NCI-H345 treated with DMSO at 0.1 percent for 48 hours (cell line): Measurements from ENCODE around the gene ENO1.
A peak's percentile ranks its signal among the peaks of the same experiment; 100 is the strongest.
"Not testable (repeated sequence)": the region's sequence is repeated elsewhere in the genome, so short reads cannot be mapped to it uniquely, and the experiment has no call there.

ENCODE experiments used
- DNase-seq: peaks from one replicate; lab custom pipeline; 2025; ENCODE audit not compliant: unreplicated experiment; lab: John Stamatoyannopoulos, UW

ENO1 gene

DNA sequence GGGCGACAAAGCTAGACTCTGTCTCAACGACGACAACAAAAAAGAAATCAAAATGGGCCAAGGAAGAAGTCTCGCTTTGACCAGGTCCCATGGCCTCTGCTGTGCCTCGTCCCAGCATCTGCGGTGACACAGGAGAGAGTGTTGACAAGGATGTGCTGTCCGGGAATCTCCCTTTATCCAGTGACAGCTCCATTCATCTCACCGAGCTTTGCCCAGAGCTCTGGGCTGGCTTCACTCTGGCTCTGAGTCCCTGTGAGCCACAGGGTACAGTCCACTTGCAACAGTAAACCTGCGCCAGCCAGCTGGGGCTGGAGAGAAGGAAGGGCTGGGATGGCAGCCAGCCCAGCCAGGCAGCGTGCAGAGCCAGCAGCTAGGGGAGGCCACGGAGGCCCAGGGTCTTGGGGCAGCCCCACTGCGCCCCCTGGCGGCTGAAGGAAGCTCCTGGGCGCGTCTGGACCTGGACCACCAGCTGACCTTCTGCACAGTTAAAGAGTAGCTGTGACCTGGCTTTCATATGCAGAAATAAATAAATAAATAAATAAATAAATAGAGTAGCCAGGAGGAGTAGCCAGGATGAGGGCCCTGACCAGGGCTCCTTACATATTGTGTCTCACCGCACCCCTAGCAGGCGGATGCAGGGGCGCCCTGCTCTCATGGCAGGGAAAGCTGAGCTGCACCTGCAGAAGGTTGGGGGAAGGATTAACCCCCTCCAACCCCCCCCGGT, 29.7 kb downstream of the ENO1 start:
- DNase-seq, result peak; percentile 86

DNA sequence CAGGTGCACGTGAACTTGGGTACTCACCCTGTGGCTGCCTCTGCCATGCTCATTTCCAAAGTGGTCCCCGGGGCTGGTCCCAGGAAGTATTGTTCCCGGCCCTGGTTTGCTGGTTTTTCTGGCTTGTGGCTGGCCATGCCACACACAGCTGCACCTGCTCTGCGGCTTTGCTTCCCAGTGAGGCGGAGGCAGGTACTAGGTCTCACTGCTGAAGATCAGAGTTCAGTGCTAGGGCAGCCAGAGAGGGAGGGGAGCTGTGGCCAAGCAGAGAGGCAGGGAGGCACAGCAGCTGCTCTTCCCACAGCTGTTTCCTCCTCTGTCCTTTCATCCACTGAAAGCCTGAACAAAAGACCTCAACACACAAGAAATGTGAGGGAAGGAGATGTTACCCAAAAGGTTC, 30.5 kb downstream of the ENO1 start:
- no peak for DNase-seq

DNA sequence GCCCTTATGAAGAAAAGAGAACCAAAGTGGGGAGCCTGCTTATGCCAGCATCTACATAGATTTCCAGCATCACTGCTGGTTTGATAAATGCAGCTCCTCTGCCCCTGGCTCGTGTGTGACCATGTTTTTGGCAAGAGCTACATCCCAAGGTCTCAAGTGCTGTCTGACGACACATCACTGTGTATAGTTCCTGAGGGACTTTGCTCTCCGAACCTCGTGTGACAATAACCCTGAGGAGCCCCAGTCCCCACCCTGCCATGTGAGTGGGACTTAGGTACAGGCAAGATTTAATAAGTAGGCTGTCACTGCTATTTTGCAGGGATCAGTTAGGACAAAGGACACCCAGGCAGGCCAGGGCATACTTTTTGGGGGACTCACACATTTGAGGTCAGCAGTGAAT, 32.2 kb downstream of the ENO1 start:
- no peak for DNase-seq

DNA sequence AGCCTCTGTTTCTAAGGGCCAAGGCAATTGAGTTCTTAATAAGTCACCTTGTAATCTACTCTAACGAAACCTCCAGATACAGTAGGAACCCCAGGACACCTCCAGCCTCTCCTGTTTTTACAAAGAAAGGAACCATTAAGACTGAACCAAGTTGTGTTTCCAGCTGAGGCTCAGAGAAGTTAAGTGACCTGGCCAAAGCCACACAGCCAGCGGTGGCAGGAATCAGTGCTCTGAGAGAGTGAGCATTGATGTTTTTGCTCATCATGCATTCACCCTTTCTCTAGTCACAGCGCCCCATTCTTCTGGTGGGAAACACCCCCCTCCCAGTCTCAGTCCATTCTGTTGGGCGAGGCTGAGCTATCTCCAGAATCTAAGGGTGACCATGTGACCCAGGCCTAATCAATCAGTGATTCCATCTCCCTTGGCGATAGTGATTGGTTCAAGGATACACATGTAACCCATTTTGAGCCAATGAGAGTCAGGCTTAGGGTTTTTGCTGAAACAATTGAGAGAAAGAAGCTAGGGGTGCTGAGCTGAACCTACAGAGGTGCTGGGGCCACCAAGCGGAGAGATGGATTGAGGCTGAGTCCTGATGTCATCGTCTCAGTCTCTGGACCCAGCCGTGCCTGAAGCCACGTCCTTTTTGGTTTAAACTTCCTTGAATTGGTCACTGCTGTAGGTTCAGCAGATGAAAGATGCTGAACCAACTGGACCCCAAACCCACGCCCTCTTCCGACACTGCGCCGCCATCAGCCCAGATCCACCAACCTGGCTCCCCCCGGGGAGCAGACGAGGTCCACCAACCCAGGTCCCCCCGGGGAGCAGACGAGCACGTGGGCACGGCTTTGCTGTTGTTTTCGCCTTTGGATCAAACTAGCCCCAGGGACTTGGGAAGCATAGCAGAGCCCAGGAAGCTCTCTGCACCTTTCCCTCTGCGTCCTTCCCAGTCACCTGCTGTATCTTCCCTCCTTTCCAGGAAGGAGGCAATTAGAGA, 33.1 kb downstream of the ENO1 start:
- DNase-seq, result no peak

DNA sequence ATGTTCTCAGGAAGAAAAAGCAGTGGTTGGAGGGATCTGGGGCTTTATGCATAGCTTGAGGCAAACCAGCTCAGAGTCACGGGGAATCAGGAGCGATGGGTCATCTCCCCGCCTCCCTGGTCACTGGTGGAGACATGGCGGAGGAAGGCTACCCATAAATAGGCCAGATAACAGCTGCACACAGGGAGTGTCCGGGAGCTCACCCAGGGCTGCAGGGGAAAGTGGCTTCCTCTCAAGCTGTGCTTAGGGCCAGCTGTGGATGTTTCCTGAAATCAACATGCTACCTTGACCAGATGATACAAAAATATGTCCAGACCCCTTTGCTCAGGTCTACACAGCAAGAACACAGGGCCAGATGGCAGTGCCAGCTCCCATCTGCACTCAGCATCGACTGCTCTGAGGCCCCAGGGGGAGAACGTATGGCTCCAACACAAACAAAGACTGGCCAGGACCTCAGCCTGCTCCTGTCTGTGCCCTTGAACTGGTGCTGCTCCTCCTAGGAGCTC, 33.9 kb downstream of the ENO1 start:
- no peak for DNase-seq

DNA sequence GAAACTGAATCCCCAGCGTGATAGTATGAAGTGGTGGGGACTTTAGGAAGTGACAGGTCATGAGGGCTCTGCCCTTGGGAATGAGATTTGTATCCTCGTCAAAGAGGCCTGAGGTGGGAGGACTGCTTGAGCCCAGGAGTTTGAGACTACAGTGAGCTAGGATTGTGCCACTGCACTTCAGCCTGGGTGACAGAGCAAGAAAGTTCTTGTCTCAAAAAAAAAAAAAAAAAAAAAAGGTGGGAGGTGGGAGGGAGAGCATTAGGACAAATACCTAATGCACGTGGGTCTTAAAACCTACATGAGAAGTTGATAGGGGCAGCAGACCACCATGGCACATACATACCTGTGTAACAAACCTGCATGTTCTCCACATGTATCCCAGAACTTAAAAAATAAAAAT, 37.1 kb downstream of the ENO1 start:
- DNase-seq, result no peak

DNA sequence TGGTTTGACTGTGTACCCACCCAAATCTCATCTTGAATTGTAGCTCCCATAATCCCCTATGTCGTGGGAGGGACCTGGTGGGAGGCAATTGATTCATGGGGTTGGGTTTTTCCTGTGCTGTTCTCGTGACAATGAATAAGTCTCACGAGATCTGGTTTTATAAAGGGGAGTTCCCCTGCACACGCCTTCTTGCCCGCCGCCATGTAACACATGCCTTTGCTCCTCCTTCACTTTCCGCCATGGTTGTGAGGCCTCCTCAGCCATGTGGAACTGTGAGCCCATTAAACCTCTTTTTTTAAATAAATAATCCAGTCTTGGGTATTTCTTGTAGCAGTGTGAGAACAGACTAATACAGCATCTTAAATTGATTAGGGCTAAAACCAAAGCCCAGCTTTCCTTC, 38.5 kb downstream of the ENO1 start:
- no peak for DNase-seq

DNA sequence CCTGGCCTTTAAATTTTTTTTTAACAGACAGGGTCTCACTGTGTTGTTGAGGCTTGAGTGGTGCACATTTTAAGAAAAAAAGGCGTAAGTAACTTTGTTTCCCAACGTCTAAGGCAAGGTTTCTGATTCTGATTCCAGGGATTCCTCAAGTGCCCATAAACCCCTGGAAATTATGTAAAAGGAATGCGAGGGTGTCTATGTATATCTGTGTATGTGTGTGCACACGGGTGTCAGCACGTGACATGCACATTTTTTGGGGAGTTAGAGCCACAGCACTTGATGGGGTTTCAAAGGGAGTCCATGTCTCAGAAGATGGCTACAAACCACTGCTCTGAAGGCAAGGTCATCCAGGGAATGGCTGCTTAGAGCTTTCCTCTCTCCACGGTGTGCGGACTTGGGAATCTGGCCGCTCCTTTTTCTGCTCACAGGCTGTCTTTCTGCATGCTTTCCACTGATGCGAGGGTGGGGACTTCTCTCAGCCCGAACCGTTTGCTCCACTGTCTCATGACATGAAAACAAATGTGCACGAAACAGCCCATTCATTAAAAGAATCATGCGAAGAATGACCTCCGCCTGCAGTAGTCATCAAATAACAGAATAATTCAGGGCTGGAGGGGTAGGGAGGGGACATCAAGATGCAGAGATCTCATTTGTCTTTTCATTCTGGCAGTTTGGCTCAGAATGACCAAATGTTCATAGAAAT, 42.4 kb downstream of the ENO1 start:
- no peak for DNase-seq

DNA sequence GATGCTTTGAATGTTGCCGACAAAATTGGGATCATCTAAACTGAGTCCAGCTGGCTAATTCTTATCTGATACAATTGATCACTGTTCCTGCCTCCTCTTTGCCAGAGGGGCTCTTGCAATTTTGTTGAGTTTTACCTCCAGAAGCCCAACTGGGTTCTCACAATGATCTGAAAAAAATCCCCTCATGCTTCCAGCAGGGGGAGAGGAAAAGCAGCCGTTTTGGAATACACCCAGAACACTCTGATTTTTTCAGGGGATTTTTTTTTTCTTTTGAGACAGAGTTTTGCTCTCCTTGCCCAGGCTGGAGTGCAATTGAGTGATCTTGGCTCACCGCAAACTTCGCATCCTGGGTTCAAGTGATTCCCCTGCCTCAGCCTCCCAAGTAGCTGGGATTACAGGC, 47.1 kb downstream of the ENO1 start:
- no peak for DNase-seq

DNA sequence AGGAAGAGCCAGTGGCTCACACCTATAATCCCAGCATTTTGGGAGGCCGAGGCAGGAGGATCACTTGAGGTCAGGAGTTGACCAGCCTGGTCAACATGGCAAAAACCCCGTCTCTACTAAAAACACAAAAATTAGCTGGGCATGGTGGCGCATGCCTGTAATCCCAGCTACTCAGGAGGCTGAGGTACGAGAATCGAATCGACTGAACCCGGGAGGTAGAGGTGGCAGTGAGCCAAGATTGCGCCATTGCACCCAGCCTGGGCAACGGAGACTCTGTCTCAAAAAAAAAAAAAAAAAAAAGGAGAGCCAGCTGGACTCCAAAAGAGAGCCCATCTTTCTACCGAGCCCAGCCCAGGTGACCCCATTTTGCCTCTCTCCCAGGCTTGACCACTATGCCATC, 47.8 kb downstream of the ENO1 start:
- not testable (repeated sequence) for DNase-seq

DNA sequence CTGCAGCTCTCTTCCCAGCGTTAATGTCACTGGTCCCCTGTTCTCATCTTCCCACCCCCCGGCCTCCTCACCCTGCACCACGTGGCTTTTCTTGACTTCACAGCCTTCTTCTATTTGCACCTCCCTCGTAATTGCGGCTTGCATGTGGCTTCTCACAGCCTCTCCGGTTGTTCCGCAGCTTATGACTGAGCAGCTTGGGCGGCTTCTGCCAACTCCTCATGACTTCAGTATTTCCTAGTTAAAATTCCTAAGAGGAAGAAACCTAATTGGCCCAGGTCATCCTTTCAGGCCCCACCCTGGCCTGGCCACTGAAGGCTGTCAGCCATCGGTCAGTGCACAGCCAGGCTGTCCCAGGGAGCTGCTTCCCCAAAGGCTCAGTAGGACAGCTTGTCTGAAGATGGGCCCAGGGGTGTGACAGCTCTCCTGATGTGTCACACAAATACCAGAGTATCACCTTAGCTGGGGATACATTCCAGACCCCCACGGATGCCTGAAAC, 52.5 kb downstream of the ENO1 start:
- no peak for DNase-seq

DNA sequence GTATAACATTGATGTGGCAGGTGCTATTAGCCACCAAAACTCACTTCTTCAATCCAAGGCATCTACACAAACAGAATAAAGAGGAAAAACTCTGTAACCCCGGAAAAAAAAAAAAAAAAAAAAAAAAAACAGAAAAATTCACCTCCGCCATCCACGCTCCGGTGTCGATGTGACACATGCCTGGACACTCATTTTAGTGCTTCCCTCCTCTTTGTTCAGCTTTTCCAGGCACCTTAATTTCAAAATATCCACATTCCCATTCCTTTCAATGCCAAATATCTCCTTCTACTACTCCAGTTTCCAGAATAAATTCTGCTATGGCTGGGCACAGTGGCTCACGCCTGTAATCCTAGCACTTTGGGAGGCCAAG, 55.2 kb downstream of the ENO1 start:
- no peak for DNase-seq

DNA sequence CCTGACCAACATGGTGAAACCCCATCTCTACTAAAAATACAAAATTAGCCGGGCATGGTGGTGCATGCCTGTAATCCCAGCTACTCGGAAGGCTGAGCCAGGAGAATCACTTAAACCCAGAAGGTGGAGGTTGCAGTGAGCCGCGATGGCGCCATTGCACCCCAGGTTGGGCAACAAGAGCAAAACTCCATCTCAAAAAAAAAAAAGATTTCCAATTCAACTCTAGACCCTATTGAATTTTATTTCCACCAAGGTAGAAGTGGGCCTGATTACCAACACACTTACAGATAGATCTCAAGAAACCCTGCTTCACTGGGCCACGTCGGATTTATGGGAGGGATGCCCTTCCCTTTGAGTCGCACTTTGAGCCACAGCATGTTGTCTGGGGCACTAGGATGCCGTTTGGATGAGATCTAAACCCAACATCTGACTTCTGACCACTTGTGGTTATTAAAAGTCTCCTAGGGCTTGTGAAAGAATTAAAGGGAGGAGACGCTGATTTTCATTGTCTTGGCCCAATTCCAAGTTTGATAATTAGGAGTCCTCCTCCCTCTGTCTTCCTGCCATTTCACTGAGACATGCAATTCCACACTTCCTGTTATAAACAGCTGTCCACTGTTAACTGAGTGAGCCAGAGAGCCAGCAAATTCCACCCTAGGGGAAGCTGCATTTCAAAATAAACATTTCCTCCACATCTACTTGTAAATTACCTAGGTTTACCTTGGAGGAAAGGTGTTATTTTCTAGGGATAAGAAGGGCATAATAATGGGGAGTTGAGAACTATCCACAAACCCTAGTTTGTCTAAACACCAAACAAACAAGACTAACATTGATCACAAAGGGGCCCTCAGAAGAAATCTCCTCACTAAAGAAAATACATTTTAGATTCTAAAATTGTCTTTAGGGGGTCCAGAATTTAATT, 55.9 kb downstream of the ENO1 start:
- DNase-seq, result peak; percentile 42

DNA sequence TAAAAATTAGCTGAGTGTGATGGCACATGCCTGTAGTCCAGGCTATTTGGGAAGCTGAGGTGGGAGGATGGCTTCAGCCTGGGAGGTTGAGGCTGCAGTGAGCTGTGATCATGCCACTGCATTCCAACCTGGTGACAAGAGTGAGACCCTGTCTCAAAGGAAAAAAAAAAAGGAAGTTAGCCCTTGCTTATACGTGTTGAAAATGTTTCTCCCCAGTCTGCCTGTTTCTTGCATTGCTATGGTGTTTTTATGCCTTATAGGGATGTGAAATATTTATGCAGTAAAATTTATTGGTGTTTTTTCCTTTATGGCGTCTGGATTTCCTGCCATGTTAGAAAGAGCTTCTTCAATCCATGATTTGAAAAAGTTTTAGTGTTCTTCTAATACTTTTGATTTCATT, 57.4 kb downstream of the ENO1 start:
- no peak for DNase-seq

DNA sequence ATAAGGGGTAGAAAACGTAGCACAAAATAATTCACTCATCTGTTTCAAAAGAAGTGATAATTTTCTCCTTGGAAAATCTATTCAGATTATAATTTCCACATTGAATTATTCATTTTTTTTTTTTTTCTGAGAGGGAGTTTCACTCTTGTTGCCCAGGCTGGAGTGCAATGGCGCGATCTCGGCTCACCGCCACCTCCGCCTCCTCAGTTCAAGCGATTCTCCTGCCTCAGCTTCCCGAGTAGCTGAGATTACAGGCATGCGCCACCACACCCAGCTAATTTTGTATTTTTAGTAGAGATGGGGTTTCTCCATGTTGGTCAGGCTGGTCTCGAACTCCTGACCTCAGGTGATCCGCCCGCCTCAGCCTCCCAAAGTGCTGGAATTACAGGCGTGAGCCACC, 59.7 kb downstream of the ENO1 start:
- not testable (repeated sequence) for DNase-seq

DNA sequence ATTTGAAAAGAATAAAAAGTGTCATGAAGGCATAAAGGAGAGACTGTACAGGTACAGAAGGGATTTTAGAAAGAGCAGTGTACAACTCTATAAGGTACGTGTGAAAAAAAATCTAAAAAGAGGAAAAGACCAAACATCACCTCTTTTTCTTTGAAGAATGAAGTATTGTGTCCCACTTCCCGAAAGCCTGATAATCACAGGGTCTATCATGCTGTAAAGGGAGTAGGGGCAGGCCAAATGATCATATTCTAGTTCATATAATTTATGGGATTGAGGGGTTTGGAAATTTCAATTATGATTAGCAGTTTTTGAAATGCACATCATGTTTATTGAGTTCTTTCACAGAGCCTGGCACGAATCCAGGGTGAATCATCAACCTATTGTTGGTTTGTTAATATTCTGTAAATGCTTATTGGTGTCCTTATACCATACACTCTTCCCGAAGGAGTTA, 60.1 kb downstream of the ENO1 start:
- peak; percentile 27 for DNase-seq

DNA sequence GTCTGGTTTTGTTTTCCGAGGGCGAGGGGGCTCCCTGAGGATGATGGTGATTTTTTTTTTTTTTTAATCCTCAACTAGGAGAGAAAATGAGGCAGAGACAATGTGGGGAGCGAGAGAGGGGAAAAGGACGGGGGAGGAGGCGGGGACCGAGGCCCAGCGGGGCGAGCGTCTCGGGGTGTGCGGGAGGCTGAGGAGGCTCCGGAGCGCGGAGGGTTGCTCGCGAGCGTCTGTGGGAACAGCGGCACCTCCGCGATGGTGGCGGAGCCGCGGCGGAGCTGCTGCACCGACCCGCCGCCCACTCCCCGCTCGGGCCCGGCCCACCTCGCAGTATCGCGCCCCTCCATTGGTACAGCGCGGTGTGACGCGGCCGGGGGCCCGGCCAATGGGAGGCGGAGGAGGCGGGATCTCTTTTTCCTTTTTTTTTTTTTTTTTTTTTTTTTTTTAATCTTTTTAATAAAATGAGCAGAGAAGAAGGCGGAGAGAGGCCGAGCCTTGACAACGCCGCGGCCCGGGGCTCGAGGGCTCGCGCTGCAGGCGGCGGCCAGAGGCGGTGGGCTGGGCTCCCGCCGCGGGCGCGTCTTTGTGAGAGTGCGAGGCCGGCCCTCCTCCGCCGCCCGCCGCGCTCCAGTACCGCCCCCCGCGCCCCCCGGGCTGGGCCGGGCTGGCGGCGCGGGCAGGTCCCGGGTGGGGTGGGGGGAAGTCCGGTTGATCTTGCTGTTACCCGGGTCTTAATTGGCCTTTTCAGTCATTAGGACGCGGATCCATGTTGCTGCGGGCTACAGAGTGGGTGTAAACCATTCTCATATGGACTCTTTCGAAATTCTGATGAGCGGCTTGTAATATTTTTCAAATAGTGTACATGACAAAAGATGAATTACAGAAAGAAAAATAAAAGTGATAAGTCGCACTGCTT, 60.8 kb downstream of the ENO1 start, which contains the start of gene RERE:
TSS of gene RERE (minus strand) at position 229 of the 913 bp plus-strand sequence.
- peak; percentile 88 for DNase-seq

DNA sequence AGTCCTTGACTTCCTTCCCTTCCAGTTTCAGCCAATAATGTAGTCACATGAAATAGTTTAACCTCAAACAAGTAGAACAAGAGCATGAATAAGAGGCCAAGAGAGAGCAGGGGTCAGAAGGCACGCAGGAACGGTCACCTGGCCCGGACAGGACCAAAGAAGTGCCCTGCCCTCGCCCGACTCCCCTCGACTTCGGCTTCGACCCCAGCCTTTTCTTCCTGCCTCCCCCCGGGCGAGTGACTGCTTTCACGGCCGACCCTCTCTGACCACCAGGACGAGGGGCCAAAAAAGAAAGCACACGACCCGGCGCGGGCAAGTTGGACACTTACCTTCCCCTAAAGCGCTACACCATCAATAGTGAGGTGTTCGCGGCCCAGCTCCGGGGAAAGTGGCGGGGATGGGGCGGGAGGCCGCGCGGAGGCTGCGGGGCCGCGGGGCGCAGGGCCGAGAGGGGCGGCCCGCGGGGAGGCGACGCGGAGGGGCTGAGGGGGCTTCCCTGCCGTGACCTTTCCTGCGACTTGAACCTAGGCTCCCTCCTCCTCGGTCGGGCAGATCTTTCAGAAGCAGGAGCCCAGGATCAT, 61.6 kb downstream of the ENO1 start:
- DNase-seq, result no peak

DNA sequence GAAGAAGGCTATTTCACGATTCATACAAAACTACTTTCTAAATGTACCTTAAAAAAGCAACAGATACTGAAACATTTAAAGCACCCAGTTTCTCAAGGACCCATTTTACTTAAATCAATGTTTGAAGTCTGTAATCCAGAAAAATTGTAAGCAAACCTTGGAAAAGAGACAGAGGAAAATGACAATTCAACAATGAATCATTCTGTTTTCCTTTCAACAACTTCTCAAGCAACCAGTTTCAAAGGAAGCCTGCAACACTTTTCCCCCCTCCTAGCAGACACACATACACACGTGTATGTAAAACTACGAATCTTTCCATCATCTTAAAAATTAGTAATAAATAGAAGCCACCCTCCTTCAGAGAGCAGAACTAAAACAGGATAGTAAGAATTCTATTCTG, 62.2 kb downstream of the ENO1 start:
- DNase-seq, result no peak
